ENCODE measurements around the gene AKAP7.
"Not testable (repeated sequence)": the region's sequence is repeated elsewhere in the genome, so short reads cannot be mapped to it uniquely, and the experiment has no call there.

The AKAP7 gene

GRCh38 chr6:131300826-131301225 is 165.6 kb downstream of the AKAP7 start:
- not testable (repeated sequence) for DNase-seq

GRCh38 chr6:131303338-131303930 is 168.2 kb downstream of the AKAP7 start:
- DNase-seq = no peak

GRCh38 chr6:131305037-131305850 is 170.0 kb downstream of the AKAP7 start:
- no peak for DNase-seq

GRCh38 chr6:131309437-131309836 is 174.2 kb downstream of the AKAP7 start:
- no peak for DNase-seq

GRCh38 chr6:131314838-131315237 is 179.6 kb downstream of the AKAP7 start:
- DNase-seq = no peak

- no peak for DNase-seq
Measured at GRCh38 chr6:131316654-131317053, 181.4 kb downstream of the AKAP7 start.

- no peak for DNase-seq
Measured at GRCh38 chr6:131317516-131317915, 182.2 kb downstream of the AKAP7 start.

GRCh38 chr6:131321589-131321988 is 186.3 kb downstream of the AKAP7 start:
- DNase-seq = no peak

- DNase-seq = no peak
Measured at GRCh38 chr6:131322125-131322524, 186.9 kb downstream of the AKAP7 start.

GRCh38 chr6:131325669-131326068 is 190.4 kb downstream of the AKAP7 start:
- not testable (repeated sequence) for DNase-seq

GRCh38 chr6:131328727-131329126 is 193.5 kb downstream of the AKAP7 start:
- DNase-seq = not testable (repeated sequence)

- DNase-seq = no peak
Measured at GRCh38 chr6:131331151-131331550, 195.9 kb downstream of the AKAP7 start.

GRCh38 chr6:131331873-131332781 is 196.9 kb downstream of the AKAP7 start:
- DNase-seq = no peak

Data from NCI-H2171 treated with DMSO at 0.1 percent for 48 hours (cell line).